PC-9 (cell line): ENCODE results near the gene MAP3K7CL. TPM values are rescaled to one million over a fixed set of nuclear protein-coding genes. Genes with fewer than 3 reads are reported as not detected.

Source experiments
- BruUV-seq: library from RNA; stranded (reverse); fragments of 400-500 nt; replicated peaks from 2 replicates; lab custom pipeline; 2021; lab: Mats Ljungman, UMichigan
- CTCF ChIA-PET: fragments of 300-600 bp; sonication (Branson Sonifier 250); formaldehyde crosslinking; loops from one replicate; lab custom pipeline; 2022; ENCODE audit warnings: antibody characterized with exemption; lab: Charles Lee
- POLR2A ChIA-PET: fragments of 300-600 bp; sonication (Branson Sonifier 250); formaldehyde crosslinking; loops from one replicate; lab custom pipeline; 2022; ENCODE audit warnings: antibody characterized with exemption; ENCODE audit not compliant: unreplicated experiment; lab: Charles Lee
- DNase-seq, 2 experiments: peaks; one replicate each; pipeline versions ENCODE4 v3.0.0 to v3.0.0-alpha.2; 2015 to 2022; ENCODE audit warnings: mixed read lengths in 1 of 2
- H2AFZ ChIP-seq: fragments of 200-600 bp; sonication (generic); 2 replicates; pipeline ENCODE4 v1.8.1; 2017; ENCODE audit warnings: antibody characterized with exemption
- H3F3A ChIP-seq: fragments of 200-600 bp; sonication (generic); 2 replicates; pipeline ENCODE4 v1.8.1; 2017; ENCODE audit warnings: antibody characterized with exemption, mild to moderate bottlenecking, low read depth; ENCODE audit not compliant: insufficient read depth
- H3K27ac ChIP-seq: fragments of 200-600 bp; sonication (generic); 2 replicates; pipeline ENCODE4 v1.6.1; 2016; ENCODE audit warnings: mixed run types
- H3K27me3 ChIP-seq: fragments of 200-600 bp; sonication (generic); 2 replicates; pipeline ENCODE4 v1.6.1; 2016; ENCODE audit warnings: low read depth, mixed run types; ENCODE audit not compliant: insufficient read depth
- H3K36me3 ChIP-seq: fragments of 200-600 bp; sonication (generic); 2 replicates; pipeline ENCODE4 v1.6.1; 2016; ENCODE audit warnings: low read depth, mixed run types
- H3K4me1 ChIP-seq: fragments of 200-600 bp; sonication (generic); replicated peaks from 2 replicates; pipeline ENCODE4 v1.6.1; 2016; ENCODE audit warnings: mixed run types; ENCODE audit not compliant: insufficient read depth
- H3K4me2 ChIP-seq: fragments of 200-600 bp; sonication (generic); 2 replicates; pipeline ENCODE4 v1.6.1; 2017; ENCODE audit warnings: mixed run types
- H3K4me3 ChIP-seq: fragments of 200-600 bp; sonication (generic); 2 replicates; pipeline ENCODE4 v1.6.1; 2016; ENCODE audit warnings: mixed run types
- H3K79me2 ChIP-seq: fragments of 200-600 bp; sonication (generic); 2 replicates; pipeline ENCODE4 v1.6.1; 2017; ENCODE audit warnings: low read depth, mixed run types
- H3K9me2 ChIP-seq: fragments of 200-600 bp; sonication (generic); 2 replicates; pipeline ENCODE4 v1.8.1; 2017; ENCODE audit warnings: mild to moderate bottlenecking; ENCODE audit not compliant: insufficient read depth
- H3K9me3 ChIP-seq: fragments of 200-600 bp; sonication (generic); 2 replicates; pipeline ENCODE4 v1.8.1; 2016; ENCODE audit warnings: low read depth; ENCODE audit not compliant: insufficient read depth
- H4K20me1 ChIP-seq: fragments of 200-600 bp; sonication (generic); 2 replicates; pipeline ENCODE4 v1.8.1; 2017; ENCODE audit not compliant: insufficient read depth
- CTCF ChIP-seq: fragments of 200-600 bp; sonication (generic); conservative IDR thresholded peaks from 2 replicates; pipeline ENCODE4 v1.6.1; 2017; ENCODE audit warnings: mixed run types, antibody characterized with exemption, mild to moderate bottlenecking, moderate library complexity
- EZH2 ChIP-seq: fragments of 200-600 bp; sonication (generic); IDR thresholded peaks from 2 replicates; pipeline ENCODE4 v1.8.0; 2017; ENCODE audit warnings: antibody characterized with exemption, low read depth
- intact Hi-C: fragments of 100-400 bp; cut with micrococcal nuclease; formaldehyde crosslinking; loops from one replicate; pipeline ENCODE4 v1.10.0; 2022; ENCODE audit not compliant: unreplicated experiment
- total RNA-seq: library from RNA; stranded (reverse); gene quantifications from 2 replicates; pipeline ENCODE4 v1.2.3, GENCODE V29; 2021

MAP3K7CL gene
- total RNA-seq, 1 experiment from 2014 or later, result 0.37 TPM

DNA sequence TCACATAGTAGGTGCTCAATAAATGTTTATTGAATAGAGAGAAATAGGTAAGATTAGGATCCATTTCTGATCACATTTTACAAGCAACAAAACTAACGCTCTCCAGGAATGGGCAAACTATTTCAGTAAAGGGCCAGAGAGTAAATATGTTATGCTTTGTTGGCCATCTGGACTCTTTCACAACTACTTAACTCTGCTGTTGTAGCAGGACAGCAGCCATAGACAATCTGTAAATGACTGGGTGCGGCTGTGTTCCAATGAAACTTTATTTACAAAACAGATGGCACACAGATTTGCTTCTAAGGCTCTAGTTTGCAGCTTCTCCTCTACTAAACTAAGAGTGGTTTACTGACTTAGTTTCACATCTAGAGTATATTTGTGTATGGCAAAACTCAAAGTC lies 85.3 kb downstream of the MAP3K7CL start:
- H4K20me1 ChIP-seq, result no peaks in the 10 kb centered on the region
- CTCF ChIA-PET, result no interaction called here

DNA sequence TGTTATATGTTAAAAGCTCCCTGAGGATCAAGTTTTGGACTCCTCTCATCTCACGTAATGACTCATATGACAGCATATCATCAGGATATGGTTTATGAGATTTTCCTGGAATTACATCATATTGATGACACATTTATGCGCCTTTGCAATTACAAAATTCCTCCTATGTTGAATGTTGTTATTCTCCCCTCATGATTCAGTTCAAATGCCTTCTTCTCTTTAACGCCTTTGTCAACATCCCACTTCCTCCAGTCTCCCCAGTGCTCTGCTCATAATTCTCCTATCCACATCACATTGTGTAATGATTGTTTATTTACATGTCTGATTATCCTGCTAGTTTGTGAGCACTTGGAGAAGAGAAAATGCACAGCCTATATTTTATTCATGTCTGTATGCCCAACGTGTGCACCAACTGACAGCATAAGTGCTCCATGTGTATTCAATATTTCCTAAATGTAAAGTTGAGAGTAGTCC lies 87.4 kb downstream of the MAP3K7CL start:
- H2AFZ ChIP-seq, result no peak overlapping the region
- peaks cover 36% of the 10 kb centered on the region for H3K4me1 ChIP-seq
- H3K79me2 ChIP-seq, result no peaks in the 10 kb centered on the region
- TF ChIP-seq EZH2, result no peak
- TF ChIP-seq CTCF, result no peak
- no TSS peak for BruUV-seq
- intact Hi-C loops, result loop anchor here (1.0 to 5.0 kb wide), 2 partner anchors 22 to 36 kb away; no protein-coding TSS in a partner anchor
- no peaks in the 10 kb centered on the region for H3K27me3 ChIP-seq
- peaks cover 6% of the 10 kb centered on the region; the same call in 1 of the 2 replicates for H3K9me3 ChIP-seq
- no peaks in the 10 kb centered on the region for H3K36me3 ChIP-seq
- H3K27ac ChIP-seq, result peak overlapping the region; percentile 93
- H3K4me2 ChIP-seq, result peak overlapping the region; percentile 63
- no peaks in the 10 kb centered on the region for H4K20me1 ChIP-seq
- POLR2A ChIA-PET, result interaction anchor here (0.7 kb wide), 1 partner anchor 88 kb away, joined by 4 read pairs; no protein-coding TSS in a partner anchor
- peak in 1 of 2 experiments; percentile 92 for DNase-seq
- peaks cover 30% of the 10 kb centered on the region for H3F3A ChIP-seq
- no peaks in the 10 kb centered on the region for H3K9me2 ChIP-seq
- CTCF ChIA-PET, result interaction anchor here (0.7 kb wide), 1 partner anchor 125 kb away, joined by 7 read pairs; no protein-coding TSS in a partner anchor
- no peak overlapping the region for H3K4me3 ChIP-seq

More for the DNA sequence above, 85.3 kb downstream of the MAP3K7CL start:
- Histone ChIP-seq H2AFZ (no peak overlapping the region), H3K4me3 (no peak overlapping the region), H3K79me2 (no peaks in the 10 kb centered on the region), H3K9me3 (peaks cover 6% of the 10 kb centered on the region; the same call in 1 of the 2 replicates), H3K36me3 (no peaks in the 10 kb centered on the region), H3F3A (peaks cover 30% of the 10 kb centered on the region), H3K9me2 (no peaks in the 10 kb centered on the region), H3K4me1 (peaks cover 36% of the 10 kb centered on the region), H3K27me3 (no peaks in the 10 kb centered on the region), H3K4me2 (no peak overlapping the region), H3K27ac (no peak overlapping the region)
- DNase-seq, result no peak
- no TSS peak for BruUV-seq
- TF ChIP-seq CTCF (no peak), EZH2 (no peak)
- intact Hi-C loops, result loop anchor here (5.0 kb wide), 1 partner anchor 33 kb away; no protein-coding TSS in a partner anchor
- POLR2A ChIA-PET, result no interaction called here

DNA sequence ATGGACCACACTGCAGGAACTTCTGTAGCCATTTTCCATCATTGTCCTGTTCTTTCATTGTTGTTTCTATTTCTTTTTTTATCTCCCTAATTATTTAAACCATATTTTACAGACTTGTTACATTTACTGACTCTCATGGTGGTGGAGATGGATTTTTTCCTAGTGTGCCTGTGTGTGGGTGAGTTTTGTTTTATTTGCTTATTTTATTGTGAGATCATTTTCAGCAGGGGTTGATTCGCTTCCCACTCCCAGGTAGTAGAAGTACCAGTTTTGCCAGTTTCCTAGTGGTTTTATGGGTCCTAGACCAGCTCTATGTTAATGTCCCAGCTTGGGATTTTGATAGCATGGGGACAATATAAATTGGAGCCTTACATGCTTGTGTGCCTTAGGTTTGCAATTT lies 88.3 kb downstream of the MAP3K7CL start:
- Histone ChIP-seq H3K79me2 (no peaks in the 10 kb centered on the region), H3K4me2 (peak overlapping the region; percentile 63), H4K20me1 (no peaks in the 10 kb centered on the region), H2AFZ (no peak overlapping the region), H3K27ac (peak overlapping the region; percentile 93), H3K4me1 (peaks cover 36% of the 10 kb centered on the region), H3K9me3 (peaks cover 6% of the 10 kb centered on the region; the same call in 1 of the 2 replicates), H3F3A (peaks cover 30% of the 10 kb centered on the region), H3K36me3 (no peaks in the 10 kb centered on the region), H3K27me3 (no peaks in the 10 kb centered on the region), H3K9me2 (no peaks in the 10 kb centered on the region), H3K4me3 (peak overlapping the region; percentile 9; the same call in 1 of the 2 replicates)
- ChIA-PET CTCF (interaction anchor here (0.6 kb wide), 1 partner anchor 78 kb away, joined by 4 read pairs; no protein-coding TSS in a partner anchor), POLR2A (no interaction called here)
- TF ChIP-seq CTCF, result no peak
- peak; percentile 9 to 74 for DNase-seq
- intact Hi-C loops, result loop anchor here (1.0 to 5.0 kb wide), 2 partner anchors 22 to 36 kb away; no protein-coding TSS in a partner anchor
- no TSS peak for BruUV-seq
